Measurements from ENCODE around the gene MBD5.
A peak's percentile ranks its signal among the peaks of the same experiment; 100 is the strongest.

MBD5 gene

DNA sequence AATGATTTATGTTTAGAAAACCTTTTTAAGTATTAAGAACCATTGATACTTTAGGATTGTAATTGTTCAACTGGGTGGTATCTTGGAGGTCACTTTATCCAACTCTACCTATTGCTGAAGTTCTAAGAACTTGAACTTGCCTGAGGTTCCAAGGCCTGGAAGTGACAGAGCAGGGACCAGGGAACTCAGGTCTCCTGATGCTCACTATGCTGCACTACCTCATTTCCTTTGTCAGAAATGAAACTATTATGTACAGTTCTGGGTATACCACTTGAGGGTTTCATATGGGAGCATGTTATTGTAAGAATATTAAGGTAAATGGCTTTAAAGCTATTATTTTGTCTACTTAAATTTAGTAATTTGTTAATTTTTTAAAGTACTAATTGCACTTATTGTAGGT is 3.0 kb downstream of the MBD5 start:
- no peak for DNase-seq

- DNase-seq: no peak
Observed at GRCh38 chr2:148026573-148026972, 5.7 kb downstream of the MBD5 start.

DNA sequence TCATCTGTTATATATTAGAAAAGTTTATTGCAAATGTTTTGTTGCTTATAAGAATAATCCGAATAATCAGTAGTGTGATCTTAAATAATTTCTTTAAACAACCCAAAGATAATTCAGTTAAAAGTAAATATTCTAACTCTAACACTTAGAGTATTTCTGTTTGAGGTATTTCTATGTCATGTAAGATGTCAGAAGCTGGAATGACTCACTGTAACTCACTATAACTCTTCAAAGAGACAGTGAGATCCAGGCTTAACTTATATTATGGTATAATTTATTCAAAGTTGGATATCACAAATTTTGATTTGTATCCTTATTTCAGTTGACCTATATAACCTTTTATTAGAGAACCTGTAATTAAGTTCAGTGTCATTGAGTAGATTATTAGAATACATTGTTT is 6.9 kb downstream of the MBD5 start:
- DNase-seq: no peak

DNA sequence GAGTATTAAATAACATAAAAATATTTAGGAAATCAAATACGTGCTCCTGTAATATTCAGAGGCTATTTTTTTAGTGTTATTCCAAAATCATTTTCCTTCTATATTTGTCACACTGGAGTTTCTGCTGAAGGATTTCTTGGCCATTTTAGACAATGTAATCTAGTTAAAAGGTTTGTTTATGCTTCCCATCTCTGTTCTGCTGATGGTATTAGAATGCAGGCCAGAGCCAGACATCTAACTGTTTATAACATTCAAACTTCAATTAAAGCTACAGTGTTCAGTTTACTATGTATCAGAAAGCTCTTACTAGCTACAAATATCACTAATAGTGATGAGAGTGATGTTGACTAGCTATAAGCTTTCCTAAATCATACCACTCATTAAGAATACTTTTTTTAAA is 7.9 kb downstream of the MBD5 start:
- DNase-seq: no peak

GRCh38 chr2:148031152-148031551 is 10.3 kb downstream of the MBD5 start:
- no peak for DNase-seq

GRCh38 chr2:148032215-148032614 is 11.3 kb downstream of the MBD5 start:
- no peak for DNase-seq

GRCh38 chr2:148039783-148040182 is 18.9 kb downstream of the MBD5 start:
- no peak for DNase-seq

GRCh38 chr2:148042219-148042618 is 21.3 kb downstream of the MBD5 start:
- DNase-seq: no peak

DNA sequence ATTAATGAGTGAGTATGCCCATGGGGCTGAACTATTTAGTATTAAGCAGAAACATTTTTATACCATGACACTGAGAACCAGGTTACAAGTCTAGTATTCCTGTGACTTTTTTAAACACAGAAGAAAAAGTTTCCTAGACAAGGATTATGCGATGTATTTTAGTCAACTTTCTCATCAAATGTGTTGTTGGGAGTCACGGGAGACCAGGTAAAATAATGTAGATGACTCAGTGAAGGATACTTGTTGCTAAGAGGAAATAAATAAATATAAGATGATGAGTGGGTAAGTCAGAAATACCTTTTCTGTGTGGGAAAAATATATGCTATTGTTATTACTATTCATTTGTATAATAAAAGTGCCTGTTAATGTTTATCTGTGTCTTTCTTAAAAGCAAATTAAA is 23.4 kb downstream of the MBD5 start:
- no peak for DNase-seq

DNA sequence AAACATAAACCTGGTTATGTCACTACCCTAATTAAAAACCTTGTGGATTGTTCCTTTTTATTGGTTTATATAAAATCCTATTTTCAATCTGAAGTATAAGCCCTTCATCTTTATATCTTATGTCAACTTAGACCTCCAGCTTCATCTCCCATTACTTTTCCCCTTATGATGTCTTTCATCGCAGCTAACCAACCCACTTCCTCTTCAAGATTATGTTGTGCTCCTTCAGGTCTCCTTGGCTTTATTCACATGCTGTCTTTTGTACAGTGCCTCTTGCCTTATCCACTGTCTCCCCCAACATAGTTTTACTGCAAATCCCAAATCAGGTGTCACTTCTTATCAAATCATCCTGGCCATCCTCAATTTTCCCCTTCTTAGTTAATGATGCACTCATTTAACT is 25.9 kb downstream of the MBD5 start:
- no peak for DNase-seq

DNA sequence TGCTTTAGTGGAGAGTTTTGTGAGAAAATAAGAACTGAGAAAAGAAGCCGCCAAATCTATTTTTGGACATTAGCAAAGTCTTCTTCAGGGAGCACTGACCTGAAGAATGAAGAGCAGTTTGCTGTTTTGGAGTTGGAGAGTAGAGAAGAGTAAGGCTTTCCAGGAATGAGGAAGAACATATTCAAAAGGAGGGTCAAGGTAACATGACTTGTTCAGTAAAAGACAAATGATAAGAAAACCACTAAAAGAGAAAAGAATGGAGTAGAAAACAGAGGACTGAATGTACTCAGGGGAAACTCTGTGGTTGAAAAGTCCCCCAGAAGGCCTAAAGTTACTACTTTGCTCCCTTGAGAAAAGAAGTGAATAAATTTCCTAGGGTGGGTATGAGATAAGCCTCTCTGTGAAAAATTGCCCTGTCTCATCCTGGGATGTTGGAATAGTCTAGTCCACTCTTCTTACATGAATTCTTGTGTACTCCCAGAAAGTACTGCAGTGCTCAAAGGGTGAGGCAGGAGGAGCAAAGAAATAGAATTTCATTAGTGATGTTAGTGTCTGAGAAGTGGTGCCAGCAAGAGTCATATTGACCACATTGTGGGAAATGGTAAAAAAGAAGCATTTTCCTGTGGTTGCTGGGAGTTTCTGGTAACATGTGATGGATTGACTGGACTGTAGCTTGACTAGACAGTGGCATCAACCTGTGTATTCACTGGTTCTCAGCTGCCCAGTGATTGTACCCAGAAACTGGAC is 27.8 kb downstream of the MBD5 start:
- no peak for DNase-seq

- no peak for DNase-seq
Observed at GRCh38 chr2:148049284-148049683, 28.4 kb downstream of the MBD5 start.

- peak; percentile 6 for DNase-seq
Observed at GRCh38 chr2:148052687-148053086, 31.8 kb downstream of the MBD5 start.

DNA sequence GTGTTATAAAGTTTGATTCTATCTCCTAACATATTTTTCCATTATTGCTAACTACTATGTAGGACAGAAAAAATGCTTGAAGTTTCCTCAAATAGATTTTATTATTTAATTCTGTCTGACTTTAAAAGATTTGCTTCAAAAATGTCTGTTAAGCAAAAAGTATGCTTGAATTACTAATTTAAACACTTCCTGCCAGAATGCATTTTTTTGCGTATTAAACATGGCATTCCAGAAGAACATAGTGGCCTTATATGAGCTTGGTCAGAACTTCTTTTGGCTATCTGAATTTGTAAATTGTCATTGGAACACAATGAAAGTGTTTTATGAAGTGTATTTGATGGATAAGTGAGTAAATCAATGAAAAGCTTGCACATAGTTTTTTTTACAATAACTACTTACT is 37.8 kb downstream of the MBD5 start:
- DNase-seq: no peak

GRCh38 chr2:148063633-148064032 is 42.7 kb downstream of the MBD5 start:
- DNase-seq: no peak

- DNase-seq: no peak
Observed at GRCh38 chr2:148065936-148066335, 45.0 kb downstream of the MBD5 start.

DNA sequence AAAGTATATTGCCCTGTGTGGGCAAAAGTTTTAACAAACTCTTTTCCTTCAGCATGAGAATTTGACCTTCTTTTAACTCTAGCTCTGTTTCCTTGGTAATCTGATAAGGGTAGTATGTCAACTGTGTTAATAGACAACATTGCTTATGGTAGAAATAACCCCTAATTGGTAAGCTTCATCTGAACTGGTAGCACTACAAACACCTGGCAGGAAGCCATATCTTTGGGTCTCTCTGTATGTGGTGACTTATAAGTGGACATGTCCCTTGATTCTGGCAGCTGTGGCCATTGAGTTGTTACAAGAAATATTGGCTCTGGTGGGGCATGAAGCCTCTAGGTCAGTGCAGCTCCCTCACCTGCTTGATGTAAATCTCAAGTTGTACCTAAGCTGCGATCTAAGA is 46.9 kb downstream of the MBD5 start:
- peak; percentile 21 for DNase-seq

DNA sequence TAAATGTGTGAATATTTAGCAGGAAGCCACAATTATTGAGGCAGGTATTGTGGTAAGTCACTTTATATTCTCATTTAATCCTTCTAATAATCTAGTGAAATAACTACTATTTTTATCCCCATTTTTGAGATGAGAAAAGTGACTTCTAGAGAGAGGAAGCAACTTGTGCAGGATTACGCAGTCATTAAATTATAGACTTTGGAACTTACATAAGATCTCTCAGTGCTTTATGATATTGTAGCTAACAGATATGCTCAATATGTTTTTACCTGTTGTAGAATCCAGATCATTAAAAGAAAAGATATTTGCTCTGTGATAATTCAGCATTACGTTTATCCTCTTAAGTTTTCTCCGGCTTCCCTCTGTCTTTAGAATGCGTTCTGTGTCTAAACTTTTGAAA is 50.5 kb downstream of the MBD5 start:
- no peak for DNase-seq

- no peak for DNase-seq
Observed at GRCh38 chr2:148096012-148096411, 75.1 kb downstream of the MBD5 start.

DNA sequence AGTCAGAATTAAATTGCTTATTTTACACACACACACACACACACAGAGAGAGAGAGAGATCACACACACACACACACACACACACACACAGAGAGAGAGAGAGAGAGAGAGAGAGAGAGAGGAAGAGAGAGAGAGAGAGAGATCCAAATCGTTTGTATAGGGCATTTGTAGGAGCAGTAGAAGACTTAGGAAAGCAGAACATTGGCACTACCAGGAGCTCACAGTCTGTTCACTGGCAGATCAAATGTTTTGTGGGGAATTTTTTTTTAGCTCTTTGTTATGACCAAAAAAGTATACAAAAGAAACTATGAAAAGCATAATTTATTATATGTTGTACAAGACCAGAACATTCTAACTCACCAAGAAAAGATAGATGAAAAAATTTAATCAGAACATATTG is 81.8 kb downstream of the MBD5 start:
- DNase-seq: no peak

GRCh38 chr2:148103946-148104345 is 83.1 kb downstream of the MBD5 start:
- no peak for DNase-seq

DNA sequence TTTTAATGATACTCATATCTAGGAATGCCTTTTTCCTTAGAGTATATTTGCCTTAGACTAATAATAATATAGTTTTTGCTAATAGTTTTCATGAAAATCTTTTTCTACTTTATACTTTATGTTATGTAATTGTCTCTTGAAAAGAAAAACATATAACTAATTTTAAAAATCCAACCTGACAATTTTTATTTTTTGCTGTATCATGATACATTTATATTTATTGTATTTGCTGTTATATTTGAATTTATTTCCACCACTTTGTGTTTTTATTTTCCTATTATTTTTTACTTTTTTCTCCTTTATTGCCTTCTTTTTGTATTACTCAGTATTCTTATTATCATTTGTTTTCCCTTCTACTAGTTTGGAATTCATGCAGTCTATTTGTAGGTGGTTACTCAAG is 85.4 kb downstream of the MBD5 start:
- no peak for DNase-seq

- no peak for DNase-seq
Observed at GRCh38 chr2:148108385-148108784, 87.5 kb downstream of the MBD5 start.

GRCh38 chr2:148110184-148110583 is 89.3 kb downstream of the MBD5 start:
- no peak for DNase-seq

GRCh38 chr2:148122788-148123187 is 101.9 kb downstream of the MBD5 start:
- DNase-seq: no peak

- DNase-seq: no peak
Observed at GRCh38 chr2:148124271-148124670, 103.4 kb downstream of the MBD5 start.
